Breast epithelium (tissue), 3 donors: ENCODE data around the gene NKX6-2.

Source experiments
- CTCF ChIP-seq, 3 donors: fragments of 450-650 bp; IDR thresholded peaks; one replicate each; pipeline ENCODE4 v1.5.1; 2016 to 2017; ENCODE audit warnings: antibody characterized with exemption in 3 of 3, mild to moderate bottlenecking in 3 of 3, moderate library complexity in 3 of 3
- POLR2A ChIP-seq: fragments of 450-650 bp; IDR thresholded peaks from one replicate; pipeline ENCODE4 v1.6.1; 2016; ENCODE audit warnings: antibody characterized with exemption, mild to moderate bottlenecking, moderate library complexity

- TF ChIP-seq CTCF (IDR thresholded peaks at IDR 0.05) (no peak), POLR2A (no peak)
Measured at GRCh38 chr10:132810141-132810806, 24.3 kb upstream of the NKX6-2 start.
